Esophagus muscularis mucosa (tissue), 4 donors: ENCODE measurements around the gene GPRC5D.

Experiments
- EP300 ChIP-seq: sonication (generic); formaldehyde crosslinking; IDR thresholded peaks from one replicate; pipeline ENCODE4 v1.6.1; 2017; ENCODE audit warnings: antibody characterized with exemption
- POLR2A ChIP-seq: fragments of 450-650 bp; IDR thresholded peaks from one replicate; pipeline ENCODE4 v1.6.1; 2017; ENCODE audit warnings: antibody characterized with exemption, moderate library complexity, mild to moderate bottlenecking, low read depth
- POLR2AphosphoS5 ChIP-seq, 2 donors: sonication (generic); formaldehyde crosslinking; IDR thresholded peaks; one replicate each; pipeline ENCODE4 v1.6.1; 2017; ENCODE audit warnings: antibody characterized with exemption in 2 of 2
- TF ChIP-seq, protein P1 (sequence below), 3 experiments: fragments of 200-600 bp in 2 of 3; fragments of 450-650 bp in 1 of 3; sonication (generic) in 2 of 3; IDR thresholded peaks; one replicate each; pipeline ENCODE4 v1.5.1; 2017 to 2019; ENCODE audit warnings: antibody characterized with exemption in 3 of 3, mild to moderate bottlenecking in 2 of 3, moderate library complexity in 1 of 3

GRCh38 chr12:12909995-12910420 is 42.0 kb downstream of the GPRC5D start:
- TF ChIP-seq POLR2A (no peak), POLR2AphosphoS5 (IDR thresholded peaks at IDR 0.05) (no peak), EP300 (no peak)
- TF ChIP-seq, protein P1, sequence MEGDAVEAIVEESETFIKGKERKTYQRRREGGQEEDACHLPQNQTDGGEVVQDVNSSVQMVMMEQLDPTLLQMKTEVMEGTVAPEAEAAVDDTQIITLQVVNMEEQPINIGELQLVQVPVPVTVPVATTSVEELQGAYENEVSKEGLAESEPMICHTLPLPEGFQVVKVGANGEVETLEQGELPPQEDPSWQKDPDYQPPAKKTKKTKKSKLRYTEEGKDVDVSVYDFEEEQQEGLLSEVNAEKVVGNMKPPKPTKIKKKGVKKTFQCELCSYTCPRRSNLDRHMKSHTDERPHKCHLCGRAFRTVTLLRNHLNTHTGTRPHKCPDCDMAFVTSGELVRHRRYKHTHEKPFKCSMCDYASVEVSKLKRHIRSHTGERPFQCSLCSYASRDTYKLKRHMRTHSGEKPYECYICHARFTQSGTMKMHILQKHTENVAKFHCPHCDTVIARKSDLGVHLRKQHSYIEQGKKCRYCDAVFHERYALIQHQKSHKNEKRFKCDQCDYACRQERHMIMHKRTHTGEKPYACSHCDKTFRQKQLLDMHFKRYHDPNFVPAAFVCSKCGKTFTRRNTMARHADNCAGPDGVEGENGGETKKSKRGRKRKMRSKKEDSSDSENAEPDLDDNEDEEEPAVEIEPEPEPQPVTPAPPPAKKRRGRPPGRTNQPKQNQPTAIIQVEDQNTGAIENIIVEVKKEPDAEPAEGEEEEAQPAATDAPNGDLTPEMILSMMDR (IDR thresholded peaks at IDR 0.05), result no peak
